ENCODE measurements around the gene RNH1. TPM values are rescaled to one million over a fixed set of nuclear protein-coding genes. Genes with fewer than 3 reads are reported as not detected.
A peak's percentile ranks its signal among the peaks of the same experiment; 100 is the strongest.

The RNH1 gene
- total RNA-seq, 1 experiment from 2014 or later = 345 TPM

- in situ Hi-C loops (cut with HindIII; ENCODE audit: low pct_unique_long_range_greater_than_20kb, low sequenced_read_pairs) = no loop called here
- no TSS peak for BruUV-seq (replicated peaks)
- intact Hi-C loops (cut with micrococcal nuclease; ENCODE audit: unreplicated experiment) = no loop called here
- ATAC-seq = peak; percentile 17
- no peaks in the 10 kb centered on the region for H3K4me1 ChIP-seq (ENCODE audit: control insufficient read depth, insufficient read depth, low read length)
- no peak for DNase-seq (ENCODE audit: low read depth, low spot score)
- H3K4me3 ChIP-seq (ENCODE audit: low read depth in 2 of 2, low read length in 2 of 2) = no peak overlapping the region
- POLR2A ChIA-PET = no interaction called here
- CTCF ChIA-PET = interaction anchor here (0.6 to 0.7 kb wide), 2 partner anchors 24 to 271 kb away, joined by 4 to 14 read pairs; no protein-coding TSS in a partner anchor
- H3K27me3 ChIP-seq (ENCODE audit: control insufficient read depth, insufficient read depth, low read length) = no peaks in the 10 kb centered on the region
- no peak for TF ChIP-seq REST (IDR thresholded peaks at IDR 0.05; ENCODE audit: insufficient read depth in 1 of 2, low read depth in 2 of 2, low read length in 1 of 2)
- 0 out of 2 replicates have a peak, but pooled peaks have one; percentile 29 for TF ChIP-seq POLR2AphosphoS5 (IDR thresholded peaks at IDR 0.05; ENCODE audit: low read depth, low read length)
- TF ChIP-seq CTCF (IDR thresholded peaks at IDR 0.05) = no peak
- TF ChIP-seq SIN3A (IDR thresholded peaks at IDR 0.05; ENCODE audit: borderline replicate concordance, insufficient read depth, low read depth, low read length) = 0 out of 2 replicates have a peak, but pooled peaks have one; percentile 50
- peaks cover 9% of the 10 kb centered on the region; the same call in 1 of the 2 replicates for H3K36me3 ChIP-seq (ENCODE audit: control insufficient read depth, insufficient read depth, low read length)
- no peaks in the 10 kb centered on the region for H3K9me3 ChIP-seq (ENCODE audit: control insufficient read depth, insufficient read depth, low read depth, low read length)
- H3K27ac ChIP-seq (ENCODE audit: low read length) = no peak overlapping the region
Measured at GRCh38 chr11:494761-495536, 12.1 kb downstream of the RNH1 start.

GRCh38 chr11:492427-493226 is 14.4 kb downstream of the RNH1 start:
- Histone ChIP-seq H3K9me3 (ENCODE audit: control insufficient read depth, insufficient read depth, low read depth, low read length) (no peaks in the 10 kb centered on the region), H3K27ac (ENCODE audit: low read length) (no peak overlapping the region), H3K4me1 (ENCODE audit: control insufficient read depth, insufficient read depth, low read length) (no peaks in the 10 kb centered on the region), H3K36me3 (ENCODE audit: control insufficient read depth, insufficient read depth, low read length) (0 out of 2 replicates have a peak, but pooled peaks cover 4% of the 10 kb centered on the region), H3K4me3 (ENCODE audit: low read depth in 2 of 2, low read length in 2 of 2) (no peak overlapping the region), H3K27me3 (ENCODE audit: control insufficient read depth, insufficient read depth, low read length) (no peaks in the 10 kb centered on the region)
- TF ChIP-seq REST (IDR thresholded peaks at IDR 0.05; ENCODE audit: insufficient read depth in 1 of 2, low read depth in 2 of 2, low read length in 1 of 2) = no peak
- TF ChIP-seq TCF7L2 (IDR thresholded peaks at IDR 0.05; ENCODE audit: low read depth, low read length) = peak; percentile 89
- peak; percentile 54; the same call in 1 of the 2 replicates for TF ChIP-seq POLR2AphosphoS5 (IDR thresholded peaks at IDR 0.05; ENCODE audit: low read depth, low read length)
- no peak for TF ChIP-seq SIN3A (IDR thresholded peaks at IDR 0.05; ENCODE audit: borderline replicate concordance, insufficient read depth, low read depth, low read length)
- no peak for TF ChIP-seq CTCF (IDR thresholded peaks at IDR 0.05)
- DNase-seq (ENCODE audit: low read depth, low spot score) (no peak), ATAC-seq (peak; percentile 14)
- in situ Hi-C loops (cut with HindIII; ENCODE audit: low pct_unique_long_range_greater_than_20kb, low sequenced_read_pairs) (no loop called here), intact Hi-C loops (cut with micrococcal nuclease; ENCODE audit: unreplicated experiment) (no loop called here)
- ChIA-PET CTCF (no interaction called here), POLR2A (no interaction called here)
- no TSS peak for BruUV-seq (replicated peaks)

Measured in Panc1 (cell line).